PC-3 (cell line): Measurements from ENCODE around the gene SCLY. TPM values are rescaled to one million over a fixed set of nuclear protein-coding genes. Genes with fewer than 3 reads are reported as not detected.

ENCODE experiments used
- ATAC-seq: fragments of 200-7000 bp; cut with Tn5 transposase; 2 replicates; pipeline ENCODE4 v1.9.1; 2020; ENCODE audit warnings: mild to moderate bottlenecking, moderate library complexity
- BruUV-seq: library from RNA; stranded (reverse); fragments of 400-500 nt; replicated peaks from 2 replicates; lab custom pipeline; 2021; lab: Mats Ljungman, UMichigan
- CTCF ChIA-PET: fragments of 300-600 bp; sonication (Branson Sonifier 250); formaldehyde crosslinking; loops from one replicate; lab custom pipeline; 2022; ENCODE audit warnings: antibody characterized with exemption; lab: Charles Lee
- POLR2A ChIA-PET: fragments of 300-600 bp; sonication (Branson Sonifier 250); formaldehyde crosslinking; loops from one replicate; lab custom pipeline; 2022; ENCODE audit warnings: antibody characterized with exemption; ENCODE audit not compliant: unreplicated experiment; lab: Charles Lee
- DNase-seq: peaks from one replicate; pipeline ENCODE4 v3.0.0-alpha.2; 2015
- H2AFZ ChIP-seq: fragments of 300-600 bp; sonication (generic); 2 replicates; pipeline ENCODE4 v1.6.0; 2016; ENCODE audit warnings: antibody characterized with exemption, low read length
- H3F3A ChIP-seq: fragments of 300-600 bp; sonication (generic); one replicate; pipeline ENCODE4 v1.6.0; 2017; ENCODE audit warnings: antibody characterized with exemption, low read length, control low read depth, mild to moderate bottlenecking; ENCODE audit not compliant: unreplicated experiment
- H3K27ac ChIP-seq: fragments of 300-600 bp; sonication (generic); 2 replicates; pipeline ENCODE4 v1.5.1; 2016; ENCODE audit warnings: mild to moderate bottlenecking, low read length
- H3K27me3 ChIP-seq: fragments of 300-600 bp; sonication (generic); 2 replicates; pipeline ENCODE4 v1.6.1; 2016; ENCODE audit warnings: low read length, mixed read lengths
- H3K36me3 ChIP-seq: fragments of 300-600 bp; sonication (generic); 2 replicates; pipeline ENCODE4 v1.6.1; 2016; ENCODE audit warnings: low read depth, mixed run types, low read length, mixed read lengths
- H3K4me1 ChIP-seq: fragments of 300-600 bp; sonication (generic); 2 replicates; pipeline ENCODE4 v1.5.1; 2016; ENCODE audit warnings: low read length; ENCODE audit not compliant: insufficient read depth
- H3K4me2 ChIP-seq: fragments of 300-600 bp; sonication (generic); 2 replicates; pipeline ENCODE4 v1.6.0; 2016; ENCODE audit warnings: low read length
- H3K4me3 ChIP-seq: fragments of 300-600 bp; sonication (generic); 2 replicates; pipeline ENCODE4 v1.5.1; 2016; ENCODE audit warnings: mild to moderate bottlenecking, low read length, mixed read lengths
- H3K79me2 ChIP-seq: fragments of 300-600 bp; sonication (generic); 2 replicates; pipeline ENCODE4 v1.6.1; 2017; ENCODE audit warnings: low read length, mixed read lengths
- H3K9ac ChIP-seq: fragments of 300-600 bp; sonication (generic); 2 replicates; pipeline ENCODE4 v1.6.0; 2016; ENCODE audit warnings: mild to moderate bottlenecking, low read length
- H3K9me2 ChIP-seq: fragments of 300-600 bp; sonication (generic); replicated peaks from 2 replicates; pipeline ENCODE4 v1.6.1; 2016; ENCODE audit warnings: mixed run types, low read length, mixed read lengths
- H3K9me3 ChIP-seq: fragments of 300-600 bp; sonication (generic); 2 replicates; pipeline ENCODE4 v1.6.1; 2016; ENCODE audit warnings: low read length, mixed read lengths
- H4K20me1 ChIP-seq: fragments of 300-600 bp; sonication (generic); 2 replicates; pipeline ENCODE4 v1.6.1; 2016; ENCODE audit warnings: low read length, mixed read lengths
- EZH2 ChIP-seq: fragments of 300-600 bp; sonication (generic); IDR thresholded peaks from one replicate; pipeline ENCODE4 v1.6.1; 2017; ENCODE audit warnings: antibody characterized with exemption, mild to moderate bottlenecking, low read length; ENCODE audit not compliant: unreplicated experiment
- EZH2phosphoT487 ChIP-seq: fragments of 300-600 bp; sonication (generic); IDR thresholded peaks from 2 replicates; pipeline ENCODE4 v1.6.1; 2018; ENCODE audit warnings: mild to moderate bottlenecking, antibody characterized with exemption, low read length, borderline replicate concordance
- intact Hi-C: fragments of 100-400 bp; cut with micrococcal nuclease; formaldehyde crosslinking; loops from 2 replicates; pipeline ENCODE4 v1.9.0; 2023
- total RNA-seq: library from RNA; depleted of rRNA; stranded (reverse); fragments of >200 nt; gene quantifications from 2 replicates; pipeline ENCODE4 v1.2.3, GENCODE V29; 2014
- TF ChIP-seq, protein P1 (sequence below): fragments of 300-600 bp; sonication (generic); conservative IDR thresholded peaks from 2 replicates; pipeline ENCODE4 v1.5.1; 2017; ENCODE audit warnings: antibody characterized with exemption, low read depth, mild to moderate bottlenecking, low read length

The SCLY gene
- total RNA-seq, 1 experiment from 2014 or later: 23.1 TPM

DNA sequence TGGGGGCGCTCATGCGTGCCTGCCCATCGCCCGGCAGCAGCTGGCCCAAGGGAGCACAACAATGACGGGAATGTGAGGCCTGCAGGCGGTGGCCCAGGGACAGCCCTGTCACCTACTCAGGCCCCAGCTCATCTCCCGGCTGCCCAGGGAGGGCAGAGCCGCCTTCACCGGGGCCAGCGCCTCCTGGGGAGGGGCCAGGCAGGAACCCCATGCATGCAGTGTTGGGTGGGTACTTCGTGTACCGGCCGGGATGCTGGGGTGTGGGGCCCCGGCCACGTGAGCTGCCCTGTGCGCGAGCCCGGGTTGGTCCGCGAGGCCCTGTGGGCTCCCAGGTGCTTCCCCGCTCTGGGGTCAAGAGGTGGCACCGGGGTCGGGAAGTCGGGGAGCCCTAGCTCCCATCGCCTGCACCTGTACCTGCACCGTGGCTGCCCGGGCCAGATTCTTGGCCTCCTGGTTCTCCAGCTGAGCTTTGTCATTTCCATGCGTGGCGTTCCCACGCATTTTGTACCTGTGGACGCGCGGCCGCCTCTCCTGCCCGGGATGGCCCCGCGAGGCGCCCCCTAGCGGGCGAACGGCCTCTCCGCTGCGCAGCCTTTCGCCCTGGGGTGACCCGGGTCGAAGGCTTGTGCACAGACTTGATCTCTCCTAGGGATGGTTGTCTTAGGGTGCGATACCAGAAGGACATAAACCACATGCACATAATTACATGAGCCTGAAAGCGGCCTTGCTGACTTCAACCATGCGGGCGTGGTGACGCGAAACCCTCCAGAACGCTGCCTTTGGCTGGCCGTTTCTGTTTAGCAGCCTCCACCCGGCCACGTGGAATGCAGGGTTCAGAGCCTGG lies 78.6 kb downstream of the SCLY start:
- DNase-seq: no peak
- peaks cover 30% of the 10 kb centered on the region for H3K4me1 ChIP-seq
- TF ChIP-seq, protein P1, sequence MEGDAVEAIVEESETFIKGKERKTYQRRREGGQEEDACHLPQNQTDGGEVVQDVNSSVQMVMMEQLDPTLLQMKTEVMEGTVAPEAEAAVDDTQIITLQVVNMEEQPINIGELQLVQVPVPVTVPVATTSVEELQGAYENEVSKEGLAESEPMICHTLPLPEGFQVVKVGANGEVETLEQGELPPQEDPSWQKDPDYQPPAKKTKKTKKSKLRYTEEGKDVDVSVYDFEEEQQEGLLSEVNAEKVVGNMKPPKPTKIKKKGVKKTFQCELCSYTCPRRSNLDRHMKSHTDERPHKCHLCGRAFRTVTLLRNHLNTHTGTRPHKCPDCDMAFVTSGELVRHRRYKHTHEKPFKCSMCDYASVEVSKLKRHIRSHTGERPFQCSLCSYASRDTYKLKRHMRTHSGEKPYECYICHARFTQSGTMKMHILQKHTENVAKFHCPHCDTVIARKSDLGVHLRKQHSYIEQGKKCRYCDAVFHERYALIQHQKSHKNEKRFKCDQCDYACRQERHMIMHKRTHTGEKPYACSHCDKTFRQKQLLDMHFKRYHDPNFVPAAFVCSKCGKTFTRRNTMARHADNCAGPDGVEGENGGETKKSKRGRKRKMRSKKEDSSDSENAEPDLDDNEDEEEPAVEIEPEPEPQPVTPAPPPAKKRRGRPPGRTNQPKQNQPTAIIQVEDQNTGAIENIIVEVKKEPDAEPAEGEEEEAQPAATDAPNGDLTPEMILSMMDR: peak; percentile 73
- no peak for TF ChIP-seq EZH2
- TF ChIP-seq EZH2phosphoT487: no peak

DNA sequence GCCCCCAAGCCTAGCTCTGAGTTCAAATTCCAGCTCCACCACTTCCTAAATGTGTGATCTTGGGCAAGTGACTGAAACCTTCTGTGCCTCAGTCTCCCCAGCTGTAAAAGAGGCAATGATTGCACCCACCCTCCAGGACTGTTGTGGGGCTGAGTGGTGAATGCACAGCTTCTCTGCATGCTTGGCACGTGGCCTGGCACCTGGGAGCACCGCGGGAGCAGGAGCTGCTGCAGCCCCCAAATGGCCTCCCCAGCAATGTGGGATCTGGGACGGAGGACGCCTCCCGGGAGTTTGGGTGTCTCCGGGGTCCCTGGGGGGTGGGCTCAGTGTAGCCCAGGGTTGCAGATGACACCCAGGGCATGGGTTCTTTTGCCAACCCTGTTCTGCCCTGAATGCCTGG lies 79.2 kb downstream of the SCLY start:
- Histone ChIP-seq H3K27me3 (no peaks in the 10 kb centered on the region), H3K4me3 (no peak overlapping the region), H3K9ac (no peak overlapping the region), H3K4me2 (no peak overlapping the region), H3K4me1 (peaks cover 30% of the 10 kb centered on the region), H3F3A (no peaks in the 10 kb centered on the region), H3K9me2 (no peaks in the 10 kb centered on the region), H4K20me1 (no peaks in the 10 kb centered on the region), H2AFZ (no peak overlapping the region), H3K79me2 (no peaks in the 10 kb centered on the region), H3K36me3 (no peaks in the 10 kb centered on the region), H3K27ac (no peak overlapping the region), H3K9me3 (no peaks in the 10 kb centered on the region)
- intact Hi-C loops: no loop called here
- DNase-seq (no peak), ATAC-seq (no peak)
- ChIA-PET POLR2A (no interaction called here), CTCF (no interaction called here)
- TF ChIP-seq EZH2phosphoT487 (no peak), EZH2 (no peak)
- TF ChIP-seq, protein P1: no peak
- BruUV-seq: no TSS peak

More for the DNA sequence above, 78.6 kb downstream of the SCLY start:
- intact Hi-C loops: no loop called here
- ChIA-PET CTCF (no interaction called here), POLR2A (no interaction called here)
- Histone ChIP-seq H3K9ac (no peak overlapping the region), H3K9me3 (no peaks in the 10 kb centered on the region), H3K36me3 (no peaks in the 10 kb centered on the region), H3K27me3 (no peaks in the 10 kb centered on the region), H3K4me3 (no peak overlapping the region), H3K4me2 (no peak overlapping the region), H3K79me2 (no peaks in the 10 kb centered on the region), H4K20me1 (no peaks in the 10 kb centered on the region), H3K9me2 (no peaks in the 10 kb centered on the region), H2AFZ (no peak overlapping the region), H3F3A (no peaks in the 10 kb centered on the region), H3K27ac (no peak overlapping the region)
- no peak for ATAC-seq
- no TSS peak for BruUV-seq
